ENCODE data around the gene PLPP7. TPM values are rescaled to one million over a fixed set of nuclear protein-coding genes. Genes with fewer than 3 reads are reported as not detected.
"Not testable (repeated sequence)": the region's sequence is repeated elsewhere in the genome, so short reads cannot be mapped to it uniquely, and the experiment has no call there.

PLPP7 gene
- 4.8 and 7.3 TPM in 2 replicates for polyA plus RNA-seq (2014; cell fraction: cytosol; rRNA removed)
- polyA plus RNA-seq (2014; cell fraction: nucleus; rRNA removed) = 6.4 and 9.9 TPM in 2 replicates

DNA sequence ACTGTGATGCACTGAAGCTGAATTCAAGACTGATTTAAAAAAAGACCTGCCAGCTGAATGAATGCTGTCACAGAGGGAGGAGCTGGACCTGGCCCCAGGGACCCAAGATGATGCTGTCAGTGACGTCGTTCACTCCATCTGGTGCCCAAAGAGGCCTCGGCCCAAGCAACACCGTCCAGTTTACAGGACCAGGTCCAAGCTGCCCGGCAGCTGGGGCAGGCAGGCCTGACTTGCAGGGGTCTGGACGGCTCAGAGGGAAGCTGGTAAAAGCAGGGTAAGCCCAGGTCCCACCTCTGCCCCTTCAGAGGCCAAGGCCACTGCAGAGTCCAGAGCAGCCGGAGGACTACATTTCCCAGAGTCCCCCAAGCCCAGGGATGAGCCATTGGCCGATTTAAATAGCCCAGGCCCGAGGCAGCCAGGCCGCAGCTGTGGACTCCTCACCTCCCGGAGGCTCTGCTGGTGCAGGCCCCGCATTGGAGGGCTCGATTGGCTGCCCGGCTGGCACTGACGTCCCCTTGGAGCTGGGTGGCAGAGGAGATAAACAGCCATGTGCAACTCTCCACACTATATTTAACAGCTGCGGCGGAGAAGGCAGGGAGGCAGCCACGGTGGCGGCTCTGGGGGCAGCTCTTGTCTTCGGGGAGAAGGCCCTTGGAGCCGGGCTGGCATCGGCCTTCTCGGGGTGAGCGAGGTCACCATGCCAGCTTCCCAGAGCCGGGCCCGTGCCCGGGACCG, at the start of gene PLPP7:
Gene PLPP7 (plus strand): TSS at position 423 of the 735 bp plus-strand sequence. CDS start 275 bp downstream, at position 698.
- peak; percentile 81 for DNase-seq (ENCODE audit: low spot score)

- DNase-seq (ENCODE audit: low spot score) = no peak
Measured at GRCh38 chr9:131240047-131240921, 49.2 kb upstream of the PLPP7 start.

GRCh38 chr9:131244331-131244730, 45.2 kb upstream of the PLPP7 start:
- DNase-seq (ENCODE audit: low spot score) = not testable (repeated sequence)

- DNase-seq (ENCODE audit: low spot score) = no peak
Measured at GRCh38 chr9:131246618-131247017, 42.9 kb upstream of the PLPP7 start.

DNA sequence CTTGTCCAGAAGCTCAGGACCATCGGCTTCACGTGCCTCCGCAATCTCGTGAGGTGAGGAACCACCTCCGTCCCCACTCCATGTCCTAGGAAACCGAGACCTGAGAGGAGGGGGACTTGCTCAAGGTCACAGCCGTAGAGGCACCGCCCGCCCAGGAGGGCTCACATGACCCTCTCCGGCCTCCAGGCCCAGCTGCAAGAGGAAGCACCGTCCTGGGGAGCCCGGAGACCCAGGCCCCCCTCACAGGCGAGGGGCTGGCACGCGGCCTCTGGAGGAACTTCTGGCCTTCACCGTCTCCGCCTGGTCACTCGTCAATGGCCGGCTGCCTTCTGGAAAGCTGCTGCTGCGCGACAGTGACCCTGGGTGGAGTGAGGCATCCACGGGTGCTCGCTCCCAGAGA, 37.4 kb upstream of the PLPP7 start:
- DNase-seq (ENCODE audit: low spot score) = no peak

GRCh38 chr9:131253891-131254491, 35.5 kb upstream of the PLPP7 start:
- no peak for DNase-seq (ENCODE audit: low spot score)

DNA sequence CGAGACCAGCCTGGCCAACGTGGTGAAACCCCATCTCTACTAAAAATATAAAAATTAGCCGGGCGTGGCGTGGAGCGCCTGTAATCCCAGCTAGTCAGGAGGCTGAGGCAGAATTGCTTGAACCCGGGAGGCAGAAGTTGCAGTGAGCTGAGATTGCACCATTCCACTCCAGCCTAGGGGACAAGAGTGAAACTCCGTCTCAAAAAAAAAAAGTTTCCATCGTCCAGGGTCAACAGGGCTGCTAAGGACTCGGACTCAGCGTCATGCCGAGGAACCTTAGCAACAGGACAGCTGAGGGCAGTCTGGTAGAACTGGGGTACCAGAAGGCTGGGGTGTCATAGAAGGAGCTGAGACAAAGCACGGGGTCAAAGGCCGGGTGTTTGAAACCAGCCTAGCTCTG, 34.9 kb upstream of the PLPP7 start:
- no peak for DNase-seq (ENCODE audit: low spot score)

GRCh38 chr9:131255676-131256197, 33.8 kb upstream of the PLPP7 start:
- DNase-seq (ENCODE audit: low spot score) = no peak

DNA sequence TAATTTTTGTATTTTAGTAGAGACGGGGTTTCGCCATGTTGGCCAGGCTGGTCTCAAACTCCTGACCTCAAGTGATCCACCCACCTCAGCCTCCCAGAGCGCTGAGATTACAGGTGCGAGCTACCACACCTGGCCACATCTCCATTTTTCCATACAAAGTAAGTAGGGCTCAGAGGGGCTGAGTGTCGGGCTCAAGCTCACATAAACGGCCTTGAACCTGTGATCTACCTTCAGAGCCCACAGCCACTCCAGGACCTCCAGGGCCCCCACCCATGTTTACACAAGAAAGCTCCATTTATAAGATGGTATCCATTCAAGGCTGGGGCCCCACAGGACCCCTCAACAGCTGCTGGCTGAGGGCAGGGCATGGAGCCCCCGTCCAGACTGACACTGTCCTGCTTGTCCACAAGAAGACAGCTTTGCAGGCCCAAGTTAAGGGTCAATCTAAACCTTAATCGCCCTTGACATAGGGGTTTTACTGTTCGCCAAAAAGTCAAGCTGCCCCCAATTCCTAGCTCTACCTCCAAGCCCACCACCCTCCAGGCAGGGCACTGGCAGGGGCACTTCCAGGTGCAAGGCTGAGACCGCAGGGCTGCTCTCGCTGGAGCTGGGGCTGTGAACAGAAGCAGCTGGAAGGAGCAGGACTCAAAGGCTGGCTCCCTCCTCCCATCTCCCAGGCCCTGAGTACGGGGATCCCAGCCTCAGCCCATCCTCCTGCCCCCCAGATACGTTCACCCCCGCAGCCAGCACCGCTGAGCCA, 32.1 kb upstream of the PLPP7 start:
- DNase-seq (ENCODE audit: low spot score) = no peak

DNA sequence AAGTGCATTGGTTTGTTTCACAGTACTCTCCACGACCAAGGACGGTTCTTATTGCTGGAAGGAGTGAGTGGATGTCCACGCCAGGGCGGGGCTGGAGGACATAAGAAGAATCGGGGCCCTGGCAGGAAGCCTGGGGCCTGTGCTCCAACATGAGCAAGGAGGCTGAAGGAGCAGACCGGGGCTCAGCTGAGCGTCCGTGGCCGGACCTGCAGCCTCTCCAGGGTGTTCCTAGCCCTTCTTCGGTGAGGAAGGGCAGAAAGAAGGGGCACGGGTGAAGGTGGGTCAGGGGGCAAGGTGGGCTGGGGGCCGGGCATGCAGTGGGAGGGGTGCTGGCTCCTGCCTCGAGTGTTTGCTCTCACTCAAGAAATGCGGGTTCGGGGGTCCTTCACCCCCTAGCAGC, 31.3 kb upstream of the PLPP7 start:
- DNase-seq (ENCODE audit: low spot score) = no peak

DNA sequence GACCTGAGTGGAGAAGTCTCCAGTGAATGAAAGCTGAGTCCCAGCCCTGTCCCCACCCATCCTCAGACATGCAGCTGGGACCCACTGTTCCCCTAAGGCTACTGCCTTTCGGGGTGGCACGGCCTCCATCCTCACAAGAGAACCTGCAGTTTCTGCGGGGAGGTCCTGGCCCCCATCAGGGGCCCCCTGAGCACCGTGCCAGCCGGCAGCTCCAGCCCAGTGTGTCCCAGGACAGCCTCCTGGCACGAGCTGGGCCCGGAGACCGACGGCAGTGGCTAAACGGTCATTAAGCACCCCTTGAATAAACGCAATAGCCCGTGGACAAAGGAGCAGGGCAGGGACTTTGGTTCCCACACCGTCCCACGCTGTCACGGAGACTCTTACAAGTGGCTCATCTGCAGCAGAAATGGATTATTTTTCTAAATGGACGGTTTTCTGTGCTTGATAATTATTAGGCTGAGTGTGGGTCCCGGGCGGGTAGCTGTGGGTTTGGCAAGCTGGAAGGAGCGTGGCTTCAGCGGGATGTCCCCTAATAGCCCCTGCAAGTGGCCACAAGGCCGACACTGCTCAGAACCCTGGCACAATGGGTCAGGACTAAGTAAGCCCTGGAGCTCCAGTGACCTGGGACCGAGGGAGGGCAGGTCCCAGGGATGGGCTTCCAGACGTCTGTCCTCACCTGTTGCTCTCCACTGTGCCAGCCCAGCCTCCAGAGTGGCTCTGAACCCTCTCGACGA, 30.7 kb upstream of the PLPP7 start:
- no peak for DNase-seq (ENCODE audit: low spot score)

- no peak for DNase-seq (ENCODE audit: low spot score)
Measured at GRCh38 chr9:131259432-131259898, 30.1 kb upstream of the PLPP7 start.

- DNase-seq (ENCODE audit: low spot score) = no peak
Measured at GRCh38 chr9:131259916-131260597, 29.5 kb upstream of the PLPP7 start.

GRCh38 chr9:131260751-131261452, 28.6 kb upstream of the PLPP7 start:
- DNase-seq (ENCODE audit: low spot score) = no peak

- no peak for DNase-seq (ENCODE audit: low spot score)
Measured at GRCh38 chr9:131262327-131263032, 27.0 kb upstream of the PLPP7 start.

DNA sequence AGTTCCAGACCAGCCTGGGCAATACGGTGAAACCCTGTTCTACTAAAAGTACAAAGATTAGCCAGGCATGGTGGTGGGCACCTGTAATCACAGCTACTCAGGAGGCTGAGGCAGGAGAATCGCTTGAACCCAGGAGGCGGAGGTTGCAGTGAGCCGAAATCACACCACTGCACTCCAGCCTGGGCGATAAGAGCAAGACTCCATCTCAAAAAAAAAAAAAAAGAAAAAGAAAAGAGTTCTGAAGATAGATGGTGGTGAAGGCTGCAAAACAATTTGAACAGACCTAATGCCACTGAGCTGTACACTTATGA, 26.5 kb upstream of the PLPP7 start:
- DNase-seq (ENCODE audit: low spot score) = not testable (repeated sequence)

DNA sequence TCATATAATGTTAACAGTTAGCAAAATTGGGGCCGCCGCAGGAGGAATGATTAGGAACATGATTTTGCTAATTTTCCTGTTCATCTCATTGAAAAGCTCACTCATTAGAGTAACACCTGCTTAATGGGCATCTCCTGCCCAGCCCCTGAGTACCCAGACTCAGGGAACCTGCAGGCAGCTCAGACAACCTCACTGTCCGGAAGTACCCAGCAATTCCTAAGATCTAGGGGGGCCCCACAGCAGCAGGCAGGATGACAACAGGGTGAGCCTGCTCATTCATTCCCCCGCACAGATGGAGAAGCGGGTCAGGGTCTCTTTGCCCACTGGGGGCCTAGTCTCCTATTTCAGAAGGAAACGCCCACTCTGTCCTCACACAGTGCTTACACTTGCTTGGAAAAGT, 25.8 kb upstream of the PLPP7 start:
- no peak for DNase-seq (ENCODE audit: low spot score)

GRCh38 chr9:131264231-131264630, 25.3 kb upstream of the PLPP7 start:
- DNase-seq (ENCODE audit: low spot score) = no peak
